Stimulated activated CD4-positive, alpha-beta T cell treated with anti-CD3 and anti-CD28 coated beads, Interleukin-12 subunit alpha, Interleukin-12 subunit beta, amount 100 ng/mL, for 4 hours (primary cell): ENCODE measurements around the gene NHEJ1.

Source experiments
- DNase-seq: peaks from one replicate; pipeline ENCODE4 v3.0.0-alpha.2; 2020

Gene NHEJ1

GRCh38 chr2:219056896-219057708 lies 103.5 kb downstream of the NHEJ1 start:
- no peak for DNase-seq

- DNase-seq = no peak
These were observed 104.3 kb downstream of the NHEJ1 start for GRCh38 chr2:219056176-219056895.

GRCh38 chr2:219054956-219055903 lies 105.4 kb downstream of the NHEJ1 start:
- no peak for DNase-seq

DNA sequence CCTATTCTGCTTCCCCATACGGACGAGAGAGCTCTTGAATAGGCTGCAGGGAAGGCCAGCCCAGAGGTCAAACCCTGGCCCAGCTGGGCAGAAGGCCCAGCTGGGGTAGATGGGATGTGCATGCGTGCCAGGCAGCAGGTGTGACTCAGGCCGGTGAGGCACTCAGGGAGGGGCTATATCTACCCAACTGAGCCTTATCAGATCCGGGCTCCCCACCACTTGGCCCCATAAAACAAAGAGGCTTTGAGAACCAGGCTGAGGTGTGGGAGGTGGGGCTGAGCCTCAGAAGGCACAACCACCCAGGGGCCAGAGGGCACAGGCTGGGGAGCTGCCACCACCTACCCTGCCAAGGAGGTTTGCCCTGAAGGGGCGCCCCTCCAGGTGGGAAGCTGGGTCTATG lies 111.3 kb downstream of the NHEJ1 start:
- no peak for DNase-seq

GRCh38 chr2:219045937-219046550 lies 114.6 kb downstream of the NHEJ1 start:
- no peak for DNase-seq

- DNase-seq = no peak
These were observed 117.9 kb downstream of the NHEJ1 start for GRCh38 chr2:219042750-219043149.

DNA sequence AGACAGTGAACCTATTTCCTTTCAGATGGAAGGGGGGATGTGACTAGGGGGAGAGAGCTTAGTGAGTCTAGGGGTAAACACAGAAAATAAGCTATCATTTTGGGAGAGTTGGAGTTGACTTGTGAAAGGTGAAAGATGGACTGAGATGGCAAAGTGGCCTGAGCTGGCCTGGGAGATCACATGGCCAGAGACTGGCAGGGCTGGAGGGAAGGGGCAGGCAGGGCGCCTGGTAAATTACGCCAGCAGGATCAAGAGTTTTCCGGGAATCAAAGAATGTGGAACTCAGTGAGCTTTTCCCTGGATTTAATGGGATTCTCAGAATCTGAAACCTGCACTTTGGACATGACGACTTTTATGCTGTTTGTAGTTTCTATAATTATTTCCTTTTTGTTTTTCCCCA lies 118.5 kb downstream of the NHEJ1 start:
- DNase-seq = no peak

GRCh38 chr2:219041252-219041651 lies 119.4 kb downstream of the NHEJ1 start, which contains the start of gene CFAP65:
CFAP65 (minus strand) TSS chr2:219041516; CDS start chr2:219039048, 2,468 bp downstream.
- no peak for DNase-seq

GRCh38 chr2:219038600-219038999 lies 122.0 kb downstream of the NHEJ1 start:
- no peak for DNase-seq

DNA sequence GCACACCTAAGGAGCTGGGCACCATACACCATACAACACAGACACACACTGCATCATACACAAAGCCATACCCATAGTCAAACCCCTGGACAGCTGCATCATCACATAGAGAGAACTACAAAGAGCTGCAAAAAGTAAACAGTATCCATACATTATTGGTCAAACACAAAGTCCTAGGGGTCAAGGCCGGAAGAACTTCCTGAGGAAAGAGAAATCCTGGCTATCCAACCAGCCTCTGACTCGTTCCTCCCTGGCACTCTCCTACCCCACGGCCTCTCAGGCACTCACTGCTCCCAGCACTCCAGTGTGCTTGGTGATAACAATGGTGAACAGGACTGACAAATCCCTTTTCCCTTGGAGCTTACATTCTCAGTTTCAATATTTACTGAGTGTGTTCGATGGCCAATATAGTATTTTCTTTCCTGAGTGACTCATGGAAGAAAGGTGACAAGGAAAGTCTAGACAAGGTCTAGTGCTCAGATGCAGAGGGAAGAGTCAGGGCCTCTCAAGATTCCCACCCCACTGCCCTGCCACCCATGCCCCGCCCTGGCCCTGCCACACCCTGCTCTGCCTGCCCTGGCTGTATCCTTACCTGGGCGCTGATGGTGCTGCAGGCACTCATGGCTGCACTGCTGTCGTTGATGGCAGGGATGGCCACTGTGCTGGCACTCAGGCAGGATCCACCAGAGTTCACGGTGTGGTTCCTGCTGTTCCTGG lies 122.7 kb downstream of the NHEJ1 start:
- no peak for DNase-seq

DNA sequence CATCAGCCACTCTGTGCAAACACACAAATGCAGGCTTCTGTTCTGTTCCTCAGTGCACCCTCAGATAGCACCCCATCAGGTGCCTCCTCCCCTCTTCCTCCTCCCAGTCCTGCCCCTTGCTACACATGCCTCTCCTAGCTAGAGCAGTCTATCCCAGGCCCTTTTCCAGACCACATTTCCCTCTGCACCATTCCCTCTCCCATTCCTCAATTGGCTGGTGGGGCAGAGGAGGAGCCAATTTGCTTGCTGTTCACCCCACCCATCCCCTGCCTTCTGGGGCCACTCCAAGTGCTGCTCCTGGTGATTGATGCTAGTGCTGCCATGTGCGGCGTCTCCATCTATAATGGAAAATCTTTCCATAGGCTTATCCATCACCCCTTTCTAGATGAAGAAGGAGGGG lies 124.7 kb downstream of the NHEJ1 start:
- DNase-seq = no peak

GRCh38 chr2:219034823-219035222 lies 125.8 kb downstream of the NHEJ1 start:
- no peak for DNase-seq

GRCh38 chr2:219032051-219032745 lies 128.4 kb downstream of the NHEJ1 start:
- no peak for DNase-seq

DNA sequence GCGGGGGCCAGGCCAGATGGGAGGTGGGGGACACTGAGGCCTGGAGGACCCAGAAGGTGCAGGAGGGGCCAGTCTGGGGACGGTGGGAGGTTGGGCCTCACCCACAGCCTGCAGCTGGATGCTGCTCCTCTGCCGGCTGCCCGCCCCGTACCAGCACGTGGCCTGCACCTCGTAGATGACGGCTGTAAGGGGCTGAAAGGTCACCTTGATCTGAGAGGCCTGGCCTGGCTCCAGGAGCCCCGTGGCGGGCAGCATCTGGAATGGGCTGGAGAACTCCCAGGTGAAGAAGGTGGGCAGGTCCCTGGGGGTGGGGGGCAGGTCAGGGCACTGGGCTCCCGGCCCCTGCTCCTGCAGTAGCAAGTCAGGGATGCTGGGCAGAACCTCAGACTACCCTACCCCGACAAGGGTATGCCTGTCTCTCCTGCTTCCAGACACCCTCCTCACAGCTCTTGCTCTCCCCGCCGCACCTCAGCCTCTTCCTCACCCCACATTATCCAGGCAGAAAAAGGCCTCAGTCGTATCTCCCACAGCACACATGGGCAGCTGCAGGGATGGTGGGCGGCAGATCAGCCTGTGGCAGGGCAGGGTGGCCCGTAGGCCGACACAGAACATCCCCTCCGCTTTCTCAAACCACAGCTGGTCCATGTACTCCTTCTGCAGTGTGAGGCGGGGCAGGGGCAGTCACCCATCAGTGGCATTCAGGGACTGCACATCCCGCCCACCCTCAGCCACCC lies 129.4 kb downstream of the NHEJ1 start:
- DNase-seq = no peak

DNA sequence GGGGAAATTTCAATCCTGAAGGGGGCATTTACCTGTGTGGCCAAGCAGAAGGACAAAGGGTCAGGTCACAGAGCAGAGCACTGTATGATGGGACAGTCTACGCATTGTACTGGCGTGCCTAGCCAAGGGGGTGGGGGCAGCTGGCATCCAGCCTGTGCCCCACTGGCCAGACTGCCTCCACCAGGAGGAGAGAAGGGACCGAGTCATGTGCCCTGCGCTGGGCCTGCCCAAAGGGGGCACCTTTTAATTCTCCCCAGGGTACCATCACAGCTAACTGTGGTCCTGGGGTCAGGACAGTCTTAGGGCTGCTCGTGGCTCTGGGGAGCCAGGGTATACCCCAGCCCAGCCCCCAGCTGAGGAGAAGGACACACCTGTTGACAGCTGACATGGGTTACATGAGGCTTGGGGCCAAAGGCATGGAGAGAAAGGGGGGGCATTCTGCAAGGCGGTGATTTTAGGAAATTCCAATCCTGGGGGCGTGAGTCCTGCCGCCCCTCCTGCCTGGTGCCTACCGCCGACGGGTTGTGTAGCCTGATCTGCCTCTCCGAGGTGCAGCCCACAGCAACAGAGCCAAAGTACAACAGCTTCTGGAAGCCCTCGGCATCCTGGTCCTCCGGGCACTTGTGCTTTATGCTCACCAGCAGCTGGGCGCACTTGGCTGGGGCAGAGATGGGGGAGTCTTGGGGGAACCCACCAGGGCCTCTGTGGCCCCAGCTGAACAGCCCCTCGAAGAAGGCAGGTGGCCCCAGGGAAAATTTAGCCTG lies 130.3 kb downstream of the NHEJ1 start:
- no peak for DNase-seq

GRCh38 chr2:219029829-219030165 lies 130.8 kb downstream of the NHEJ1 start:
- DNase-seq = peak; percentile 67

DNA sequence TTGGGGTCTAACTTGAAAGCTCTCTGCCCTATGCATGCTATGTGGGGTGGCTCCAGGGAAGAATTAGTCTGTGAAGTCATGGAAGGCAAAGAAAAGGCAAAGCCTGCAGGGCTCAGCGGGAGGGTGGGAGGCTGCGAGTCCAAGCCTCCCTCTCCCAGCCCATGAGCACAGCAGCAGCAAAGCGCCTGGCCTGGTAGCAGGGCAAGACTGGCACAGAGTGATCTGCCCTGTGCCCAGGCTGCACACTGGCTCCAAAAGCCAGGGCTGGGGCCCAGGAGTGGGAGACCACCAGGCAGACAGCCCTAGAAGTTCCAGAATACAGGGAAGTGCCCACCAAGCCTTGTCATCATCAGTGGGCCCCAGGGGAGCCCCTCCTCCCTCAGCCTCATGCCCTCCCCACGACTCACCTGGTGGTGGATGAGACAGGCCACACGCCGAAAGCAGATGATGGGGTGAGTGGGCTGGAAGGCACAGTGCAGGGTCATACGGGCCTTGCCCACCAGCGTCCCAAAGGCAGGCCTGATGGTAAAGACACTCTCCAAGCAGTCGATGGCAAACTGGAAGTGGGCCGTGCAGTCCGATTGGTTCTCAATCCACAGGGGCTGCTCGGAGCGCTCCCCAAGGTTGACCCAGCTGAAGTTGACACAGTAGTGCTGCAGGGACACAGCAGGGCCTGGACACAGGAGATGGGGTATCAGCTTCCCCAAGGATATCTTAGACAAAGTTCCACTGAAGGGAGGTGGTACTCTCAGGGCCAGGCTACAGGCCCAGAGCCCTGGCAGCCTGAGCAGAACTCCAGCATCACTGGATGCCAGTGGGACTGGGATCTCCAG lies 131.4 kb downstream of the NHEJ1 start:
- no peak for DNase-seq

- no peak for DNase-seq
These were observed 132.5 kb downstream of the NHEJ1 start for GRCh38 chr2:219028141-219028540.

GRCh38 chr2:219027511-219028055 lies 133.0 kb downstream of the NHEJ1 start:
- no peak for DNase-seq
